Measurements from ENCODE around the gene IQSEC3. TPM values are rescaled to one million over a fixed set of nuclear protein-coding genes. Genes with fewer than 3 reads are reported as not detected.

Gene IQSEC3
- total and polyA plus RNA-seq, 2 of the 13 experiments (the other 11 are each of a cell fraction or from before 2014, with no cell fraction given) = not detected

- TF ChIP-seq ZBTB4 (CRISPR knock-in tag; IDR thresholded peaks at IDR 0.05; ENCODE audit: borderline replicate concordance) = no peak
- no peak for TF ChIP-seq HNRNPLL (IDR thresholded peaks at IDR 0.05; ENCODE audit: low read depth, low read length, poor library complexity, severe bottlenecking)
- TF ChIP-seq ZNF770 (CRISPR knock-in tag; IDR thresholded peaks at IDR 0.05) = no peak
- TF ChIP-seq ZNF615 (CRISPR knock-in tag; IDR thresholded peaks at IDR 0.05; ENCODE audit: borderline replicate concordance) = no peak
These were observed 21.3 kb downstream of the IQSEC3 start (continued) for GRCh38 chr12:87856-88255.

DNA sequence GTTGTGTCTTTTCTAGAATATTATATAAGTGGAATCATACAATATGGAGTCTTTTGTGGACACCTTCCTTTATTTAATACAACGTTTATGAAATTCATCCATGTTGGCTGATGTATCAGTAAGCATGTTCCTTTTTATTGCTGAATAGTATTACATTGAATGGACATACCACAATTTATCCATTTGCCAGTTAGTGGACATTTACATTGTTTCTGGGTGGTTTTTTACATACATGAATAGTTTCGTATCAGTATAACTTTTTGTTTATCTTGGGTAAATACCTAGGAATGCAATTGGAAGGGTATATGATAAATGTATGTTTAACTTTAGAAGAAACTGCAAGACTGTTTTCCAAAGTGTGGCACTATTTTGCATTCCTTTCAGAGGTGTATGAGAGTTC is 23.1 kb downstream of the IQSEC3 start:
- POLR2A ChIA-PET = no interaction called here
- Histone ChIP-seq H3K9ac (ENCODE audit: insufficient read depth, low read depth, low read length) (no peak overlapping the region), H3K4me3 (replicated peaks in 1 of 3; ENCODE audit: insufficient read depth in 1 of 3, low read depth in 2 of 3, low read length in 3 of 3) (no peak overlapping the region), H3K4me1 (ENCODE audit: insufficient read depth, low read length) (0 out of 2 replicates have a peak, but pooled peaks cover 9% of the 10 kb centered on the region), H3K79me2 (ENCODE audit: insufficient read depth, low read length) (no peaks in the 10 kb centered on the region), H3K27me3 (ENCODE audit: control insufficient read depth in 1 of 2, insufficient read depth in 2 of 2, low read length in 2 of 2) (peaks cover 2 to 16% of the 10 kb centered on the region in 2 experiments; a peak in 4 of 5 replicates), H3K9me3 (ENCODE audit: low read length) (peaks cover 8% of the 10 kb centered on the region; the same call in 1 of the 2 replicates), H3K4me2 (ENCODE audit: low read depth, low read length) (no peak overlapping the region), H3K36me3 (replicated peaks in 1 of 2; ENCODE audit: control insufficient read depth in 1 of 2, insufficient read depth in 2 of 2, low read length in 2 of 2) (no peaks in the 10 kb centered on the region), H3K27ac (ENCODE audit: extremely low read length, insufficient read depth, low read length) (no peak overlapping the region), H2AFZ (ENCODE audit: low read length) (no peak overlapping the region), H4K20me1 (ENCODE audit: insufficient read depth, low read length) (no peaks in the 10 kb centered on the region)
- FAIRE-seq = no peak
- in situ Hi-C loops (cut with HindIII; ENCODE audit: extremely low pct_ligation_motif_present, low pct_unique_long_range_greater_than_20kb) = no loop called here
- no peak for DNase-seq (ENCODE audit: low spot score)
- WGBS (ENCODE audit: low lambda C conversion rate) = 16% methylated on average over 2 of the region's 2 CpGs
- intact Hi-C loops (cut with micrococcal nuclease; ENCODE audit: unreplicated experiment) = no loop called here
- TF ChIP-seq MEIS2 (CRISPR knock-in tag; IDR thresholded peaks at IDR 0.05) = no peak
- TF ChIP-seq SALL1 (CRISPR knock-in tag; IDR thresholded peaks at IDR 0.05) = no peak
- TF ChIP-seq U2AF1 (optimal IDR thresholded peaks at IDR 0.05; ENCODE audit: low read depth, low read length) = no peak
- TF ChIP-seq ZSCAN29 (CRISPR knock-in tag; conservative IDR thresholded peaks at IDR 0.05) = no peak
- TF ChIP-seq ZNF354B (CRISPR knock-in tag; IDR thresholded peaks at IDR 0.05) = no peak
- BruUV-seq (replicated peaks) = no TSS peak
- CTCF ChIA-PET (ENCODE audit: low intra/inter-chr PET ratio, low total read pairs) = no interaction called here
- no peak for ATAC-seq
